GM18870 (cell line): Measurements from ENCODE around the gene TRIM54.
"Not testable (repeated sequence)": the region's sequence is repeated elsewhere in the genome, so short reads cannot be mapped to it uniquely, and the experiment has no call there.

ENCODE experiments used
- ATAC-seq: cut with Tn5 transposase; IDR thresholded peaks from one replicate; pipeline ENCODE4 v1.9.1; 2021; ENCODE audit warnings: moderate library complexity; ENCODE audit not compliant: unreplicated experiment

TRIM54 gene

GRCh38 chr2:27281442-27281841 lies 787 bp upstream of the TRIM54 start:
- ATAC-seq = no peak

- ATAC-seq = no peak
These were observed 663 bp downstream of the TRIM54 start for GRCh38 chr2:27282892-27283291.

DNA sequence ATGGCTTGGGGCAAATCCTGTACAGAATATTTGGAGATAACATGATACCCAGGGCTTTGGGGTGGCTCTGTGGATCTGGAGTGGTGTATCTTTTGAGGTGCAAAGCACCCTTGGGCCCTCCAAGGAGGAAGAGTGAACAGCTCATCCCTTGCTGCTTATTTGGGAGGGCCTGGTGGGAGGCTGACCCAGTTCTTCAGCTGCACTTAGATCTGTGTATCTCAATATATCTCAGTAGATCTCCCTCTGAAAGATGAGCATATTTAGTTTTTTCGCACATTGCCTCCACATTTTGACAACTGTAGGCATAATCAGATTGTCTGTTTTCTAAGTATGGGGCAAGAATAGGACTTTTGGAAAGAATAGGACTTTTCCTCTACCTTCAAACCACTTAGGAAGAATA lies 2.8 kb downstream of the TRIM54 start:
- ATAC-seq = no peak

- ATAC-seq = no peak
These were observed 3.3 kb downstream of the TRIM54 start for GRCh38 chr2:27285481-27285880.

GRCh38 chr2:27288610-27289009 lies 6.4 kb downstream of the TRIM54 start:
- ATAC-seq = no peak

- ATAC-seq = no peak
These were observed 8.3 kb downstream of the TRIM54 start for GRCh38 chr2:27290549-27290948.

GRCh38 chr2:27291865-27292264 lies 9.6 kb downstream of the TRIM54 start:
- ATAC-seq = no peak

DNA sequence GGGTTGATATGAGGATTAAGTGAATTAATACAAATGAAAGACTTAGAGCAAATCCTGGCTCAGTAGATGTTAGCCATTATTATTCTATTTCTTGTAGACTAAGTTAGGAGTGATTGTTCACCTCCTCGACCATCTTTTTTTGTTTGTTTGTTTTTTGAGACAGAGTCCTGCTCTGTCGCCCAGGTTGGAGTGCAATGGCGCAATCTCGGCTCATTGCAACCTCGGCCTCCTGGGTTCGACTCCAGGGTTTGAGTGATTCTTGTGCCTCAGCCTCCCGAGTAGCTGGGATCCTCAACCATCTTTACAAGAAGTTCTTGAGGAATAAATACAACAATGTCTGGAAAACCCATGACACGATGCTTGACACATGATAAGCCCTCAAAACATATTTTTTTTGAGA lies 12.7 kb downstream of the TRIM54 start:
- no peak for ATAC-seq

DNA sequence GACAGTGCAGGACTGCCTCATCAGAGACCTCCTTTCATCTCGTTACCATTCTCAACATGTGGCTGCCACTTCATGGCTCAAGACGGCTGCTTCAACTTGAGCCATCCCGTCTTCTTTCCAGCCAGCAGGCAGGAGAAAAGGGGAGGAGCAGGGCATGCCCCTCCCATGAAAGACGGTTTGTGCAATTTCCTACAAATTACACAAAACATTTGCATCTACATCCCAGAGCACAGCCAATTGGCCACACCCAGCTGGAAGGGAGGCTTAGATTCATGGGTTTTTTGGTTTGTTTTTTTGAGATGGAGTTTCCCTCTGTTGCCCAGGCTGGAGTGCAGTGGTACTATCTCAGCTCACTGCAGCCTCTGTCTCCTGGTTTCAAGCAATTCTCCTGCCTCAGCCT lies 14.3 kb downstream of the TRIM54 start:
- no peak for ATAC-seq

GRCh38 chr2:27297195-27297594 lies 15.0 kb downstream of the TRIM54 start:
- ATAC-seq = no peak

DNA sequence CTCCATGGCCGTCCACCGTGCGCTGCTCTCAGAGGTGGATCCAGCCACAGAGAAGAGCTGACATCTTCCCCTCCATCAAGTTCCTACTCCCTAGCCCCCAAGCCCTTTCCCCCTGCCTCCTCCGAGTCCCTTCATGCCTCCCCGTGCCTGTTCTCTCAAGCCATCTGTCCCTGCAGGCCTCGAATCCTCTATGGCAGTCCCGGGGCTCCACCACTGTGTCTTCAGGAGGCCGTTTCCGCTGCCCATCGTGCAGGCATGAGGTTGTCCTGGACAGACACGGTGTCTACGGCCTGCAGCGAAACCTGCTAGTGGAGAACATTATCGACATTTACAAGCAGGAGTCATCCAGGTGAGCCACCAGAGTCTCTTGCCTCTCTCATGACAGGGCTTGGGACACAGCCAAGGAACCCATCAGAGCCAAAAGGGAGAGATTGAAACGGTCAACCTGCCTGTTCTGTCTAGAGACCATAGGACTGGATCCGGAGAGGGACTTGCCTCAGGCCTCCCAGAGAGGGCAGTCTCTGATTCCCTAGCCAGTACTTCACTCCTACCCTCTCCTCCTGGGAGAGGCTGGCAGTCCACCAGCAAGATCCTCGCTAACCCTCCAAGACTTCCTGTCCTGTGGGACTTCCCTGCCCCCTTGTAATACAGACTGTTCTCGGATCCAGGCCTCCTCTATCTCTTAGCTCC lies 16.3 kb downstream of the TRIM54 start:
- no peak for ATAC-seq

DNA sequence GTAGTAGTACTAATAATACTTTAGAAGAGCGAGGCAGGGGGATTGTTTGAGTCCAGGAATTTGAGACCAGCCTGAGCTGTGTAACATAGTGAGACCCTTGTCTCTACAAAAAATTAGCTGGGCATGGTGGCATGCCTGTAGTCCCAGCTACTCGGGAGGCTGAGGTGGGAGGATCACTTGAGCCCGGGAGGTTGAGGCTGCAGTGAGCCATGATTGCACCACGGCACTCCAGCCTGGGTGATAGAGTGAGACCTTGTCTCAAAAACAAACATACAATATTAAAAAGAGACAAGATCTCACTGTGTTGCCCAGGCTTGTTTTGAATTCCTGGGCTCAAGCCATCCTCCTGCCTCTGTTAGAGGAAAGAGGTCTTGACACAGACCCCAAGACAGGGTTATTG lies 18.4 kb downstream of the TRIM54 start:
- not testable (repeated sequence) for ATAC-seq

GRCh38 chr2:27303093-27304025 lies 21.1 kb downstream of the TRIM54 start:
- ATAC-seq = no peak

- no peak for ATAC-seq
These were observed 22.4 kb downstream of the TRIM54 start for GRCh38 chr2:27304488-27305240.

DNA sequence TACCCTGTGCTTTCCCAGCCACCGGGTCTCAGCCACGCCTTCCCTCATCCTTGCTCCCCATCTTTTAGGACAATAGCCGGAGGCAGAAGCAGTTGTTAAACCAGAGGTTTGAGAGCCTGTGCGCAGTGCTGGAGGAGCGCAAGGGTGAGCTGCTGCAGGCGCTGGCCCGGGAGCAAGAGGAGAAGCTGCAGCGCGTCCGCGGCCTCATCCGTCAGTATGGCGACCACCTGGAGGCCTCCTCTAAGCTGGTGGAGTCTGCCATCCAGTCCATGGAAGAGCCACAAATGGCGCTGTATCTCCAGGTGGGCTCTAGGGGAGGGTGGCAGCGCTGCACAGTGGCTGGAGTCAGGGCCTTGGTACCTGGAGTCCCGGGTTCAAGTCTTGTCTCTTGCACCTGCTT lies 23.3 kb downstream of the TRIM54 start:
- no peak for ATAC-seq

GRCh38 chr2:27306136-27306535 lies 23.9 kb downstream of the TRIM54 start:
- no peak for ATAC-seq

- no peak for ATAC-seq
These were observed 24.5 kb downstream of the TRIM54 start for GRCh38 chr2:27306573-27307286.

- ATAC-seq = no peak
These were observed 25.0 kb downstream of the TRIM54 start for GRCh38 chr2:27307287-27307544.

- ATAC-seq = no peak
These were observed 25.5 kb downstream of the TRIM54 start for GRCh38 chr2:27307545-27308358.

- no peak for ATAC-seq
These were observed 26.2 kb downstream of the TRIM54 start, which contains the start of gene UCN for GRCh38 chr2:27308359-27308881. Gene UCN (minus strand): TSS chr2:27308445. CDS start chr2:27307895, 550 bp downstream.
